ENCODE results near the gene ADCY3. TPM values are rescaled to one million over a fixed set of nuclear protein-coding genes. Genes with fewer than 3 reads are reported as not detected.

Gene ADCY3
- total and polyA plus RNA-seq, 9 of the 15 experiments (the other 6 are each of a cell fraction or from before 2014, with no cell fraction given) = 1.5 to 54.8 (median 26.3) TPM

GRCh38 chr2:24950102-24950501 is 30.1 kb upstream of the ADCY3 start:
- POLR2A ChIA-PET = no interaction called here
- H3K36me3 ChIP-seq (ENCODE audit: control insufficient read depth, insufficient read depth, low read length) = peaks cover 34% of the 10 kb centered on the region
- 85% methylated on average over 7 of the region's 7 CpGs for WGBS (ENCODE audit: insufficient coverage, low coverage, missing lambda C conversion rate)
- TF ChIP-seq CREBBP (IDR thresholded peaks at IDR 0.05; ENCODE audit: low read depth, low read length) (no peak), ATF1 (CRISPR knock-in tag; IDR thresholded peaks at IDR 0.05) (no peak), ATF1 (tag; IDR thresholded peaks at IDR 0.05) (no peak), TRIM25 (IDR thresholded peaks at IDR 0.05; ENCODE audit: borderline replicate concordance) (no peak), TFAP4 (CRISPR knock-in tag; IDR thresholded peaks at IDR 0.05; ENCODE audit: borderline replicate concordance) (no peak), ZNF280A (IDR thresholded peaks at IDR 0.05; ENCODE audit: low read depth, partially characterized antibody) (no peak), POLR2B (IDR thresholded peaks at IDR 0.05; ENCODE audit: low read depth, partially characterized antibody) (no peak), THAP7 (CRISPR knock-in tag; IDR thresholded peaks at IDR 0.05) (no peak), CC2D1A (IDR thresholded peaks at IDR 0.05) (no peak), CREB5 (CRISPR knock-in tag; IDR thresholded peaks at IDR 0.05) (no peak), KDM4B (IDR thresholded peaks at IDR 0.05; ENCODE audit: borderline replicate concordance in 2 of 2, low read depth in 1 of 2) (no peak), C11orf30 (IDR thresholded peaks at IDR 0.05; ENCODE audit: low read depth) (peak; percentile 59), ZNF347 (CRISPR knock-in tag; IDR thresholded peaks at IDR 0.05; ENCODE audit: low read depth) (no peak), HNRNPUL1 (IDR thresholded peaks at IDR 0.05; ENCODE audit: low read length) (no peak), JUNB (CRISPR knock-in tag; conservative IDR thresholded peaks at IDR 0.05) (no peak), VEZF1 (CRISPR knock-in tag; IDR thresholded peaks at IDR 0.05) (no peak)

More at GRCh38 chr2:24950102-24950501, 30.1 kb upstream of the ADCY3 start:
- H3K9ac ChIP-seq (ENCODE audit: insufficient read depth in 1 of 2, low read depth in 2 of 2, low read length in 2 of 2) = no peak overlapping the region
- CTCF ChIA-PET (ENCODE audit: low intra/inter-chr PET ratio) = no interaction called here
- ATAC-seq (no peak), FAIRE-seq (no peak), DNase-seq (ENCODE audit: extremely low read depth in 1 of 4, low spot score in 3 of 4) (no peak)
- no peaks in the 10 kb centered on the region for H3K4me1 ChIP-seq (replicated peaks in 1 of 2; ENCODE audit: control insufficient read depth in 2 of 2, insufficient read depth in 2 of 2, low read length in 2 of 2)
- no peak overlapping the region for H2AFZ ChIP-seq (ENCODE audit: low read depth, low read length)
- no peaks in the 10 kb centered on the region for H4K20me1 ChIP-seq (replicated peaks; ENCODE audit: control insufficient read depth, insufficient read depth, low read length)
- no peaks in the 10 kb centered on the region for H3K79me2 ChIP-seq (ENCODE audit: control insufficient read depth, insufficient read depth, low read length)
- no peaks in the 10 kb centered on the region for H3K27me3 ChIP-seq (ENCODE audit: control insufficient read depth in 2 of 2, insufficient read depth in 2 of 2, low read length in 2 of 2)
- H3K9me1 ChIP-seq (ENCODE audit: control insufficient read depth, insufficient read depth, low read length) = no peaks in the 10 kb centered on the region
- H3K4me2 ChIP-seq (ENCODE audit: insufficient read depth, low read length) = no peak overlapping the region
- in situ Hi-C loops (cut with MboI) (no loop called here), intact Hi-C loops (cut with micrococcal nuclease) (no loop called here)
- H3K4me3 ChIP-seq = no peak overlapping the region
- no peaks in the 10 kb centered on the region for H3K9me3 ChIP-seq (replicated peaks; ENCODE audit: control insufficient read depth, insufficient read depth, low read depth, low read length)
- H3K27ac ChIP-seq (ENCODE audit: extremely low read depth, low read depth, low read length) = no peak overlapping the region
- BruUV-seq (replicated peaks) = no TSS peak
